Mucosa of rectum (tissue), 2 donors: ENCODE measurements around the gene MSS51.
A peak's percentile ranks its signal among the peaks of the same experiment; 100 is the strongest.

Experiments
- H3K27ac ChIP-seq, 2 donors: one replicate each; pipeline ENCODE4 v1.7.0; 2013; ENCODE audit warnings: inconsistent platforms in 2 of 2, low read depth in 2 of 2, low read length in 2 of 2
- H3K27me3 ChIP-seq, 2 donors: one replicate each; pipeline ENCODE4 v1.7.0; 2013; ENCODE audit warnings: low read length in 2 of 2; ENCODE audit not compliant: control insufficient read depth in 2 of 2, insufficient read depth in 2 of 2
- H3K36me3 ChIP-seq, 2 donors: one replicate each; pipeline ENCODE4 v1.7.0; 2013; ENCODE audit warnings: low read length in 2 of 2; ENCODE audit not compliant: control insufficient read depth in 2 of 2, insufficient read depth in 2 of 2
- H3K4me1 ChIP-seq, 2 donors: one replicate each; pipeline ENCODE4 v1.7.0; 2013; ENCODE audit warnings: low read length in 2 of 2, mild to moderate bottlenecking in 1 of 2; ENCODE audit not compliant: control insufficient read depth in 2 of 2, insufficient read depth in 2 of 2
- H3K4me3 ChIP-seq, 2 donors: one replicate each; pipeline ENCODE4 v1.7.0; 2013; ENCODE audit warnings: low read length in 2 of 2
- H3K9ac ChIP-seq, 2 donors: one replicate each; pipeline ENCODE4 v1.7.0; 2013; ENCODE audit warnings: low read length in 2 of 2, low read depth in 1 of 2, mild to moderate bottlenecking in 1 of 2
- H3K9me3 ChIP-seq, 2 donors: one replicate each; pipeline ENCODE4 v1.7.0; 2013; ENCODE audit warnings: low read length in 2 of 2; ENCODE audit not compliant: control insufficient read depth in 2 of 2
- donor health status: healthy.
- donor health status: Normal muscosa, but diverticular disease.

Gene MSS51

DNA sequence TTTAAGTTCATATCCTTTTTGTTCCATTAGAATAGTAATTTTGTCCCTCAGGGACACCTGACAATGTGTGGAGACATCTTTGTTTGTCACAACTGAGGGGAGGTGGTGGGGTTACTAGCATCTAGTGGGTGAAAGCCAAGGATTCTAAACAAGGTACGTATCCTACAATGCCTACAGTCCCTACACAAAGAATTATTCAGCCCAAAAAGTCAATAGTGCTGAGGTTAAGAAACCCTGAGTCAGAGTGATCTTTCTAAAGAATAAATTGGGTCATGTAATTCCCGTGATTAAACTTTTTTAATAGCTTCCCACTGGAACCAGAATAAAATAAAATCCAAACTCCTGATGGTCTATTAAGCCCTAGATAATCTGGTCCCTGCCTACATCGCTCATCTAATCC is 16.8 kb downstream of the MSS51 start:
- no peaks in the 10 kb centered on the region for H3K9me3 ChIP-seq
- H3K4me3 ChIP-seq, result no peak overlapping the region
- no peak overlapping the region for H3K9ac ChIP-seq
- H3K4me1 ChIP-seq, result peaks cover 3 to 13% of the 10 kb centered on the region in 2 donors
- H3K27ac ChIP-seq, result no peak overlapping the region
- H3K27me3 ChIP-seq, result no peaks in the 10 kb centered on the region
- no peaks in the 10 kb centered on the region for H3K36me3 ChIP-seq

- peak overlapping the region; percentile 91 to 94 for H3K4me3 ChIP-seq
- H3K27me3 ChIP-seq, result no peaks in the 10 kb centered on the region
- H3K36me3 ChIP-seq, result no peaks in the 10 kb centered on the region
- peak overlapping the region; percentile 97 for H3K27ac ChIP-seq
- peaks cover 3 to 13% of the 10 kb centered on the region in 2 donors for H3K4me1 ChIP-seq
- no peaks in the 10 kb centered on the region for H3K9me3 ChIP-seq
- peak overlapping the region; percentile 57 to 97 for H3K9ac ChIP-seq
Measured at GRCh38 chr10:73414230-73414945, 19.0 kb downstream of the MSS51 start.

DNA sequence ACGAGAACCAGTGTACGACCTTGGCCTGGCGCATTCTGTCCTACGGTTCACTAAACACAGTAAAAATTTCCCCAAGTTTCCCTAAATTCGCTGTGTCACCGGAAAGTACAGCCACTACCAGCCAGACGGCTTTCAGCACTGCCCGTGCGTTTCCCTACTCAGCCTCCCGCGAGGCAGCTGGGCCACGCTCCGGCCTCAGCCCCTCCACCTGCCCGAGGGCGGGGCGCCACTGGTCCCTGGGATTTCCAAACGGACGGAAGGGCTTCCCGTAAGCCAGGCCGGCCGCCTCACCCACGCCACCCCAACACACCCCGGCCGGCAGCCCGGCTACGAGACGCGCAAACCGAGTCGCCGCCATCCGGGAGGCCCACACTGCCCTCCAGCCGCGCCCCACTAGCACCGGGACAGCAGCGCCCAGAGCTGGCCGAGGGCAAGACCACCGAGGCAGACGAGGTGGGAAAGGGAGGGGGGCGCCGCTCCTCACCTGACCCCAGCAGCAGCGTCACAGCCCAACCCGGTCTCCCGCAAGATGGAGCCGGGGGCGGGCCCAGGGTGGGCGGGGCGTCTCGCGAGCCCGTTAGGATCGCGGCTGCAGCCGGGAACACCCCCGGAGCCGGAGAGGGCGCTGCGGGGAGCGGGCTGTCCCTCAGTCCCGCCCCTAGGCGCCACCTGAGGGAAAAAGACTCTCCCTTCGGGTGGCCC is 19.7 kb downstream of the MSS51 start, which contains the start of gene ANXA7:
TSS of gene ANXA7 (minus strand) at position 531 of the 702 bp plus-strand sequence. CDS start 13,202 bp downstream, outside the sequence.
- H3K4me3 ChIP-seq, result peak within 1 kb of the TSS; percentile 91 to 94
- H3K27me3 ChIP-seq, result no peaks in the 10 kb centered on the region
- no peaks in the 10 kb centered on the region for H3K9me3 ChIP-seq
- no peaks in the 10 kb centered on the region for H3K36me3 ChIP-seq
- peaks cover 3 to 13% of the 10 kb centered on the region in 2 donors for H3K4me1 ChIP-seq
- peak within 1 kb of the TSS; percentile 97 for H3K27ac ChIP-seq
- H3K9ac ChIP-seq, result peak within 1 kb of the TSS; percentile 80 to 97

GRCh38 chr10:73413108-73413527 is 20.2 kb downstream of the MSS51 start:
- Histone ChIP-seq H3K27me3 (no peaks in the 10 kb centered on the region), H3K9ac (peak overlapping the region; percentile 80 to 97), H3K27ac (peak overlapping the region; percentile 97), H3K4me1 (peaks cover 3 to 13% of the 10 kb centered on the region in 2 donors), H3K4me3 (peak overlapping the region; percentile 91 to 94), H3K36me3 (no peaks in the 10 kb centered on the region), H3K9me3 (no peaks in the 10 kb centered on the region)

DNA sequence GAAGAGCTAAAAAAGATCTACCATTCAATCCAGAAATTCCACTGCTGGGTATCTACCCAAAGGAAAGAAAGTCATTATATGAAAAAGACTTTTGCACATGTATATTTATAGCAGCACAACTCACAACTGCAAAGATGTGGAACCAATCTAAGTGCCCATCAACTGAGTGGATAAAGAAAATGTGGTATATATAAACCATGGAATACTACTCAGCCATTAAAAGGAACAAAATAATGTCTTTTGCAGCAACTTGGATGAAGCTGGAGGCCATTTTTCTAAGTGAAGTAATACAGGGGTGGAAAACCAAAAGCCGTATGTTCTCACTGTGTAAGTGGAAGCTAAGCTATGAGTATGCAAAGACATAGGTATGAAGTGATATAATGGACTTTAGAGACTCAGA is 22.5 kb downstream of the MSS51 start:
- H3K36me3 ChIP-seq, result peaks cover 0 to 3% of the 10 kb centered on the region in 2 donors
- H3K4me1 ChIP-seq, result peaks cover 3 to 13% of the 10 kb centered on the region in 2 donors
- H3K27me3 ChIP-seq, result no peaks in the 10 kb centered on the region
- H3K4me3 ChIP-seq, result no peak overlapping the region
- H3K9me3 ChIP-seq, result no peaks in the 10 kb centered on the region
- H3K9ac ChIP-seq, result no peak overlapping the region
- H3K27ac ChIP-seq, result no peak overlapping the region

GRCh38 chr10:73408978-73409521 is 24.3 kb downstream of the MSS51 start:
- Histone ChIP-seq H3K27ac (no peak overlapping the region), H3K9ac (no peak overlapping the region), H3K27me3 (no peaks in the 10 kb centered on the region), H3K4me1 (peaks cover 0 to 7% of the 10 kb centered on the region in 2 donors), H3K9me3 (no peaks in the 10 kb centered on the region), H3K4me3 (no peak overlapping the region), H3K36me3 (peaks cover 0 to 3% of the 10 kb centered on the region in 2 donors)

DNA sequence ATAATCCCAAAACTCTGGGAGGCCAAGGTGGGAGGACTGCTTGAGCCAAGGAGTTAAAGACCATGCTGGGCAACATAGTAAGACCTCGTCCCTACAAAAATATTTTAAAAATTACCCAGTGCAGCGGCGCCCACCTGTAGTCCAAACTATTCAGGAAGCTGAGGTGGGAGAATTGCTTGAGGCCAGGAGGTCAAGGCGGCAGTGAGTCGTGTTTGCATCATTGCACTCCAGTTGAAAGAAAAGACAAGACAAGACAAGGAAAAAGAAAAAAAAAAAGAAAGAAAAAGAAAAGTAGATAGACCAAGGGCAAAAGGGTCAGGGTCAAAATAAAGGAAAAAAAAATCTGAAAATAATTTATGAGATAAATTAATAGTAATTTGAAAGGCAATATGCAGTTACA is 25.3 kb downstream of the MSS51 start:
- peaks cover 0 to 5% of the 10 kb centered on the region in 2 donors for H3K4me1 ChIP-seq

GRCh38 chr10:73407495-73407894 is 25.9 kb downstream of the MSS51 start:
- Histone ChIP-seq H3K27me3 (no peaks in the 10 kb centered on the region), H3K27ac (no peak overlapping the region), H3K4me3 (no peak overlapping the region), H3K9ac (no peak overlapping the region), H3K36me3 (peaks cover 0 to 3% of the 10 kb centered on the region in 2 donors), H3K9me3 (no peaks in the 10 kb centered on the region), H3K4me1 (peaks cover 0 to 2% of the 10 kb centered on the region in 2 donors)

More for the DNA sequence above, 25.3 kb downstream of the MSS51 start:
- Histone ChIP-seq H3K27me3 (no peaks in the 10 kb centered on the region), H3K9ac (no peak overlapping the region), H3K36me3 (peaks cover 0 to 3% of the 10 kb centered on the region in 2 donors), H3K4me3 (no peak overlapping the region), H3K27ac (no peak overlapping the region), H3K9me3 (no peaks in the 10 kb centered on the region)

DNA sequence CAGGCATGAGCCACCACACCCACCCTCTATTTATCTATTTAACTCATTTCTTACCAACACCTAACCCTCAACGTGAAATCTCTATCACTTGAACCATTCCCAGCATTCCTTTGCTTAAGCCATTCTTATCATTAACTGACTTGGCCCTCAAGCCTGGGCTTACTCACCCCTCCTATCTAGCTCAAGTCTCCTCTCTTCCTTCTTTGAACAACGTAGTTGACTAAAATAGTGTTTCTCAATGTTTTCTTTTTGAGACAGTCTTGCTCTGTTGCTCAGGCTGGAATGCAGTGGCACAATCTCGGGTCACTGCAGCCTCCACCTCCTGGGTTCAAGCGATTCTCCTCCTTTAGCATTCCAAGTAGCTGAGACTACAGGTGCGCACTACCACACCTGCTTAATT is 26.5 kb downstream of the MSS51 start:
- Histone ChIP-seq H3K27me3 (no peaks in the 10 kb centered on the region), H3K4me3 (no peak overlapping the region), H3K36me3 (peaks cover 0 to 3% of the 10 kb centered on the region in 2 donors)

GRCh38 chr10:73405556-73405955 is 27.8 kb downstream of the MSS51 start:
- Histone ChIP-seq H3K9ac (no peak overlapping the region), H3K27ac (no peak overlapping the region), H3K36me3 (peaks cover under 1 to 3% of the 10 kb centered on the region in 2 donors), H3K4me3 (no peak overlapping the region), H3K27me3 (no peaks in the 10 kb centered on the region), H3K4me1 (no peaks in the 10 kb centered on the region), H3K9me3 (no peaks in the 10 kb centered on the region)

More for the DNA sequence above, 26.5 kb downstream of the MSS51 start:
- Histone ChIP-seq H3K9me3 (no peaks in the 10 kb centered on the region), H3K27ac (no peak overlapping the region), H3K4me1 (no peaks in the 10 kb centered on the region), H3K9ac (no peak overlapping the region)
